Stimulated activated CD4-positive, alpha-beta T cell treated with anti-CD3 and anti-CD28 coated beads, Interleukin-1b, Interleukin-23, amount 100 ng/mL, for 1 hour (primary cell): Measurements from ENCODE around the gene KANSL1.
A peak's percentile ranks its signal among the peaks of the same experiment; 100 is the strongest.

ENCODE experiments used
- DNase-seq, 2 donors: peaks; one replicate each; pipeline ENCODE4 v3.0.0-alpha.2; 2020; ENCODE audit warnings: low read depth in 2 of 2

Gene KANSL1

GRCh38 chr17:46080118-46081017 lies 112.9 kb downstream of the KANSL1 start:
- no peak for DNase-seq

GRCh38 chr17:46078675-46079074 lies 114.6 kb downstream of the KANSL1 start:
- no peak for DNase-seq

GRCh38 chr17:46074540-46074939 lies 118.7 kb downstream of the KANSL1 start:
- DNase-seq, result no peak

- DNase-seq, result no peak
Measured at GRCh38 chr17:46072998-46073397, 120.2 kb downstream of the KANSL1 start.

- DNase-seq, result no peak
Measured at GRCh38 chr17:46071796-46072195, 121.4 kb downstream of the KANSL1 start.

- DNase-seq, result no peak
Measured at GRCh38 chr17:46064460-46064859, 128.8 kb downstream of the KANSL1 start.

GRCh38 chr17:46063241-46063640 lies 130.0 kb downstream of the KANSL1 start:
- no peak for DNase-seq

- DNase-seq, result no peak
Measured at GRCh38 chr17:46061435-46061834, 131.8 kb downstream of the KANSL1 start.

GRCh38 chr17:46060461-46060860 lies 132.8 kb downstream of the KANSL1 start:
- no peak for DNase-seq

GRCh38 chr17:46059486-46059885 lies 133.7 kb downstream of the KANSL1 start:
- DNase-seq, result no peak

GRCh38 chr17:46057366-46057765 lies 135.9 kb downstream of the KANSL1 start:
- DNase-seq, result no peak

- DNase-seq, result no peak
Measured at GRCh38 chr17:46056800-46057304, 136.4 kb downstream of the KANSL1 start.

GRCh38 chr17:46053911-46054534 lies 139.2 kb downstream of the KANSL1 start:
- no peak for DNase-seq

GRCh38 chr17:46049656-46050055 lies 143.6 kb downstream of the KANSL1 start:
- DNase-seq, result no peak

GRCh38 chr17:46047856-46048255 lies 145.4 kb downstream of the KANSL1 start:
- DNase-seq, result no peak

- no peak for DNase-seq
Measured at GRCh38 chr17:46047398-46047797, 145.8 kb downstream of the KANSL1 start.

GRCh38 chr17:46046957-46047356 lies 146.3 kb downstream of the KANSL1 start:
- no peak for DNase-seq

- no peak for DNase-seq
Measured at GRCh38 chr17:46045639-46046038, 147.6 kb downstream of the KANSL1 start.

GRCh38 chr17:46044989-46045388 lies 148.2 kb downstream of the KANSL1 start:
- no peak for DNase-seq

- DNase-seq, result peak in 1 of 2 donors; percentile 18
Measured at GRCh38 chr17:46044286-46044928, 148.8 kb downstream of the KANSL1 start.

GRCh38 chr17:46043606-46044005 lies 149.6 kb downstream of the KANSL1 start:
- DNase-seq, result no peak

- no peak for DNase-seq
Measured at GRCh38 chr17:46042925-46043324, 150.3 kb downstream of the KANSL1 start.
